NCI-H2107 treated with DMSO at 0.1 percent for 48 hours (cell line): ENCODE data around the gene SLC6A6.

Source experiments
- DNase-seq: peaks from one replicate; lab custom pipeline; 2025; ENCODE audit not compliant: unreplicated experiment; lab: John Stamatoyannopoulos, UW

SLC6A6 gene

DNA sequence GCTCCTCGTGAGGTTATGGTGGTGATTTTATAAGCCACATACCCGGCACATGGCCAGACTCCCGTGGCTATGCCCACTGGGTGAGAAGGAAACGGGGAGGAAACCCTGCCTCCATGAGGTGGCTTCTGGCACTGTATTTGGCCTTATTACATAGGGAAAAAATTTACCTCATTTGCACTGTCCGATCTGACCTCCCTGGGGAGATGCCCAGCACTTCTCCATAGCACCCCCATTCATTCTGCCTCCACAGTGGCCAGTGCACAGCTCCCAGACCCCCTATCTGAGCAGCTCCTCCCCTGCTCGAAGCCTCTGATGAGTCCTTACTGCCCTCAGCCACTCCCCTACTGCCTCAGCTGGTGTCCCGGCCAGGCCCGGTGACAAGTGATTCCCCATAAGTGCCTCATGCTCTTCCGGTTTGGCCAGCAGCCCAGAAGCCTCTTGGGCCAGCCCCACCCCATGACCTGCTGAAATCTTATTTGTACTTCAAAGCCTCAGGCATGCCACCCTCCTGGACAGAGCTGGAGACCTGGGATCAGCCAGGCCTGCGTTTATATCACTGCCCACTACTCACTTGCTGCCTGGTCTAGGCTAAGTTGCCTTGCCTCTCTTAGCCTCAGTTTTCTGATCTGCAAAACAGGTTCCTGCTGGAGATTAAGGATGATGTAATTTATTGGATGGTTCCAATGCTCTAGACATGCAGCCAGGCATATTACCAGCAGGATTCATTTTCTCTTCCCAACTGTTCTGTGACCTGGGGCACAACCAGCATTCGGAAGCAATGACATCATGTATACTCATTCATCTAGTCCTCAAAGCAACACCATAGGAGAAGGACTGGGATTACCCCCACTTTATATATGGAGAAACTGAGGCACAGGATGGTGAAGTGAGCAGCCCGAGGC lies 30.6 kb upstream of the SLC6A6 start:
- DNase-seq = peak; percentile 54

DNA sequence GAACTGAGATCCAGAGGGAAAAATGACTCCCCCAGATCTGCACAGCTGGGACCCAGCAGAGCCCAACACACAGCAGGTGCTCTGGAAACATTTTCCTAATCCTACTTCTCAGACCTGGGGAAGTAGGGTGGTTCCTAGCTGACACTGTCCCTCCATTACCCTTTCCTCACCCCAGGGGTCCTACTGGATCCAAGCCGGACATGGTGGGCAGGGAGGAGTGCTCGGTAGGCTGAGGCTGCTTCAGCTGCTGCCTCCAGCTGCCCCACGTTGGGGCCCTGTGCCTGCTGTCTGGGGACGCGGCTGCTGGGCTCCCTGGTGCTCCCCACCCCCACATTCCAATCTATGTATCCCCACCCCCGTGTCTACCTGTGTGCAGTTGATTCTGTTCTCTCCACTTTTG lies 29.8 kb upstream of the SLC6A6 start:
- DNase-seq = no peak

DNA sequence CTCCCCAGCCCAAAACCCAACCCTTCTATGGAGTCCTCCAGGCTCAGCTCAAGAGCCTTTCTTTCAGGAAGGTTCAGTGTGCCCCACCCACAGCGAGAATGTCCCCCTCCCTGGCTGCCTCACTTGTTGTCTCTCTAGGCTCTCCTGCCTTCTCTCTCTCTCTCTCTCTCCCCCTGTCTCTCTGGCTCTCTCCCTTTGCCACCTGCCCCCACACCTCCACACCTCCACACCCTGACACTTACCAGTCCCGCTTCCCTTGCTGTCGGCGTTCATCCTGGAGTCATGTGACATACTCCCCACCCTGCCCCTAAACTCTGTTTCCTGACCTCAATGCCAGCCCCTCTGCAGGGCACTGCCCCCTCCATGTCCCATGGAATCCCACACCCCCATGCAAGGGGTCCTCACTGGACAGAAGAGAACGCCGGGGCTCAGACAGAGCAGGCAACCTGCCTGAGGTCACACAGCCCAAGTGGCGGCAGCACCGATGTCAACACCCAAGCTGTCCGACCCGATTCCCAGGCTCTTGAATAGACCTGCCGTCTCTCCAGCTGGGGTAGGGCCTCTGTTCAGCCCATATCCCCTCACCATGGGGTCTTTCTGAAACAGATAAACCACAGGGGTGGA lies 28.5 kb upstream of the SLC6A6 start:
- DNase-seq = no peak

DNA sequence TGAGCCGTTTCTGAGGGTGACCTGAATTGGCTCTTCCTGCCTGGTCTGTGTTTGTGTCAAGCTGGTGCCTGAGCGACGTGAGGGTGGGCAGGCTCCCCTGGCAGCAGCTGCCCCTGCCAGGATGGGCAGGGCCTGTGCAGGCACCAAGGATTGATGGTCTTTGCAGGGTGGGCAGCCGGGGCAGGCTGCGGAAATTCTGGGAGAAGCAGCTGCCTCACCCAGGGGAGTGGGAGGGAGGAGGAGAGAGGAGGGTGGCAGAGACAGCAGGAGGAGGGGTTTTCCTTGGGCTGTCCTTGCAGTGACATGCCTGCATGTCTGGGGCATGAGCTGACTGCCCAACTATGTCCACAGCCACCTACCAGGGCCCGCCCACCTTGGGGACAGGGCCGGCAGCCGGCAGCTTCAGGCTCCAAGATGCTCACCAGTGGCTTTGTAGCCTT lies 27.9 kb upstream of the SLC6A6 start:
- no peak for DNase-seq

DNA sequence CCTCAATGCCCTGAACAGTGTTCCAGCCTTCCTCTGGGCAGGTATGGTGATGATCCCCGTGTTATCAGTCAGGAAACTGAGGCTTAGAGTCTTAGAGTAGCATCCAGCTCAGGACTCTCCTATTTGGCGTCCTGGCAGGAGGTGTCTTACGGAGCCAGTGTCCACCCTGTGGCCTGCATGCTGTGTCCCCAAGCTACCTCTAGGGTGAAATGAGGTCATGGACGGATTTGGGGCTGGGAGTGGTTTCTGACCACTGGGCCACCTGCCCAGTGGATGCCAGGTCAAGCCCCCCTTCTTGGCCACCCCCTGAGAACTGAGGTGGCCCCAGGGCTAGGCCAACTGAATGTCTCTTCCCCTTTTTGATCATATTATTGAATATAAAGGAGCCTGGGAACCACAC lies 27.2 kb upstream of the SLC6A6 start:
- no peak for DNase-seq

DNA sequence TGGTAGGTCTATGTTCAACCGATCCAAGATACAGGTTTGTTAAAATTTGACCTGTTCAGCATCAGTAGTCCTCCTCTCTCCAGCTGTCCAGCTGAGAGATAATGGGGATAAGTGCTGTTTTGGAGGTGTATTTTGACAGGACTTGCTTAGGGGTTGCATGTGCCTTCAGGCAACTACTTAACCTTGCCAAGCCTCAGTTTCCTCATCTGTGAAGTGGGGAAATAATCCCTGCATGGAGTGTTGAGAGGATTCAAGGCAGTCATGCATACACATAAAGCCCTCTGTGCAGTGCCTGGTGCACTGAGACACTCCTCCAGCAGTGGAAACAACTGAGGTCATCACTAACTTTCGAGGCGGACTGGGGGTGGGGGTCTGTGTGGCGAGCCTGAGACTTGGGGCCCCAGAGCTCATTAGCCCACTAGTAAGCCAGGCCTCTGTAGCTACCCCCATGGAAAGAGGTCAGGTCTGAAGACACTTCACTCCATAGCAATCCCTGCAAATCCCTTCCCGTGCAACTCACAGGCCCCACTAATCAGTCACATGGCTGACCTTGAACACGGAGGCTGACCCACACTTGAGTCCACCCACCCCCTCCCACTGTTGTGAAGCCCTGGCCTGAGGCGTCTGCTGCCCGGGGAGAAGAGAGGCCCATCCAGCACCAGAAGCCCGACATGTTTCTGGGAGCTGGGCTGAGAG lies 25.9 kb upstream of the SLC6A6 start:
- DNase-seq = no peak

DNA sequence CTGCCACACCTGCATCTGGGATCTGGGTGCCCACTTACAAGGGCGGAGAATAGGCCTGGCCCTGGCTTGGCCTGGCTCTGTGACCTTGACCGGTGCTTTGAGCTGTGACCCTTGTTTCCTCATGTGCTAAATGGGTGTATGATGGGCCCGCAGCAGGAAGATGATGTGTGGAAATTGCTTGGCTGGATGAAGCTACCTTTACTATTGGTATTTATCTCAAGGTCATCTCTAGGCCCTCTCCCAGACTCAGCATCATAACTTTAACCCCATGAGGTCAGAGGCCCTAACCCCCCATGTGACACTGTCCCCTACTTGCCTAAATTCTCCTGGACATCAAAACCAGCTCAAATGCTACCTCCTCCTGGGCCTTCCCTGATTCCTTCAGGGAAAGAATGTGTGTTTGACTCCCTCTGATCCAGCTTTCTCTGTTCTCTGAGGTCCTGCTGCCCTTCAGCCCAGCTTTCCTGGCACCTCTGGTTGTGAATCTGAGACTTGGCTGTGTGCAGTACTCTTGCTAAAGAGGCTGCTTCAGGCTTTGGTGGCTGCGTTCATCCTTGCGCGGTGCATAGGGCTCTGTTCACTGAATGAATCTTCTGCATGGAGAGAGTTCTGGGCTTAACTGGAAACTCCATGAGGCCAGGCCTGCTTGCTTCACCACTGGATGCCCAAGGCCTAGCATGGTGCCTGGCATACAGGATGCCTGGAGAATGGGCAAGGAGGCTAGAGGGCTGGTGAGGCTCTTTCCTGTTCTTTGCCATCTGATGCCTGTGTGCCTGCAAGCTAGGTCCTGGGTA lies 25.2 kb upstream of the SLC6A6 start:
- no peak for DNase-seq

DNA sequence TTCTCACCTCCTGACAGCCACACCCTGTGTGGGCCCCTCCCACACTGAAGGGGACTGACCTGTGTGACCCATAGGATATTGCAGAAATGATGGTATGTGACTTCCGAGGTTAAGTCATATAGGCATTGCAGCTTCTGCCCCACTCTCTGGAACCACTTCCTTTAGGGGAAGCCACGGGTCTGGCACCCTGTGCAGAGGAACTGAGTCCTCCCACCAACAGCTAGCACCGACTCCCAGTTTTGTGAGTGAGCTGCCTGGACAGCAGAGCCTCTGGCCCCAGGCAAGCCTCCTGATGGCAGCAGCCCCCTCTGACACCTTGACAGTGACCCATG lies 24.6 kb upstream of the SLC6A6 start:
- no peak for DNase-seq

DNA sequence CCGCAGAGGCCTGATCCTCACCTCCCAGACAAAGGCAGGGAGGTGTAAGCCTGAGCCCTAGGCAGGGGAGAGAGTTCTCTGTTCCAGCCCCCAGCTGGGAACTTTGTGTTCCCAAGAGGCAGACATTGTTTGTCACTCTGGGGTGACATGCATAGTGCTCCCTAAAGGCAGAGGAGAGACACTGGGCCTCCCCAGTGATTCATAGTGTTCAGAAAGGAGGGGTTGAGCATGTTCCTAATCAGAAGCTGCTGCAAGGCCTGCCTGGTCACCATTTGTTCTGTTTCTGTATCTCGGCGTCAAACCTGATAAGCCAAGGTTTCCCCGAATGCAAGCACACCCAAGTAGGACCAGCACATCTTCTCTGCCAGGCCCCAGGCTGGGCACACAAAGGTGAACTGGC lies 24.0 kb upstream of the SLC6A6 start:
- no peak for DNase-seq

DNA sequence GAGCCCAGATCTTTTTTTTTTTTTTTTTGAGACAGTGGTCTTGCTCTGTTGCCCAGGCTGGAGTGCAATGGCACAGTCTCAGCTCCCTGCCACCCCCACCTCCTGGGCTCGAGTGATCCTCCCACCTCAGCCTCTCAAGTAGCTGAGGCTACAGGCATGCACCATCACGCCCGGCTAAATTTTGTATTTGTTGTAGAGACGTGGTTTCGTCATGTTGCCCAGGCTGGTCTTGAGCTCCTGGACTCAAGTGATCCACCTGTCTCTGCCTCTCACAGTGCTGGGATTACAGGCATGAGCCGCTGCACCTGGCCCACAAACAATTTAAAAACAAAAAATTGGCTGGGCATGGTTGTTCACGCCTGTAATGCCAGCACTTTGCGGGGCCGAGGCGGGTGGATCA lies 22.6 kb upstream of the SLC6A6 start:
- no peak for DNase-seq

DNA sequence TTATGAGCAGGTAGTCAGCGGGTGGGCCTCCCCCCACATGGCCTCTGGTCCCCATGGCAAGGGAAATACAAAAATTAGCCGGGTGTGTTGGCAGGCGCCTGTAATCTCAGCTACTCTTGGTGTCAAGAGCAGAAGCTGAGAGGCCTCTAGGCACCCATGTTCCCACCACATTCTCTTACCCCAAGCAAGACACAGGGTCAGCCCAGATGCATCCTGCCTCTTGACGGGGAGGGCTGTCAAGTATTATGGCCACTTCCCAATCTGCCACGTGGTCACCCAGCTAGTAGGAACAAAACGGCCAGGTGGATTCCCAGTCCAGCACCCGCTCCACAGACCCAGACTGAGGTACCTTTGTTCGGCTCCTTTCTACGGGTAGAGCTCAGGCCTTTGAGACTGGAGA lies 16.2 kb upstream of the SLC6A6 start:
- DNase-seq = no peak

DNA sequence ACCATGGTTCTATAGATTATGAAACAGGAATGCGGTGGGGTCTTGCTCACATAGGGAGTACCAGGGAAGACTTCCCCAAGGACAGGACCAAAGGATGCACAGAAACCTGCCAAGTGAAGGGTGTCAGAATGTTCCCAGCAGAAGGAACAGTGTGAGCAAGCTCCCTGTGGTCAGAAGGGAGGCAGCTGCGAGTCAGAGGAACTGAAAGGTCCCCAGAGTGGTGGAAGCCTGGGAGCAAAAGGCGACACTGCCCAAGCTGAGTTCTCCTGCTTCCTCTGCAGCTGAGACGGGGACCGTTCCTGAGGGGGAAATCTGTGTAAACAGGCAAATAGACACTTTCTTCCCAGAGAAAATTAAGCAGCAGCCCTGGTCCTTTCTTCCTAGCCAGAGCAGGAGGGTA lies 14.2 kb upstream of the SLC6A6 start:
- DNase-seq = no peak

DNA sequence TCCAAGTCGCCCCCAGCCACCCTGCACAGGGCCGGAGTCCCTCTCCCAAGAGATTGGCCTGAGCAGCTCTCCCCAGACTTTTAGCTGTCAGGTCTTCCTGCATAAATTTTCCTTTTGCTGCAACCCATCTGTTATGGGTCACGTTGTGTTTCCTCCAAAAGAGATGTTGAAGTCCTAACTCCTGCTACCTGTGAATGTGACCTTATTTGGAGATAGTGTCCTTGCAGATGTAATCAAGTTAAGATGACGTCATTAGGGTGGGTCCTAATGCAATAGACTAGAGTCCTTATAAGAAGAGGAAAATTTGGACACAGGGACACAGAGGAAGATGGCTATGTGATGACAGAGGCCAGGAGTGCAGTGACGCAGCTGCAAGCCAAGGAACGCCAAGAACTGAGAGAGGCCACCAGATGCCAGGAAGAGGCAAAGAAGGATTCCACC lies 13.2 kb upstream of the SLC6A6 start:
- no peak for DNase-seq

DNA sequence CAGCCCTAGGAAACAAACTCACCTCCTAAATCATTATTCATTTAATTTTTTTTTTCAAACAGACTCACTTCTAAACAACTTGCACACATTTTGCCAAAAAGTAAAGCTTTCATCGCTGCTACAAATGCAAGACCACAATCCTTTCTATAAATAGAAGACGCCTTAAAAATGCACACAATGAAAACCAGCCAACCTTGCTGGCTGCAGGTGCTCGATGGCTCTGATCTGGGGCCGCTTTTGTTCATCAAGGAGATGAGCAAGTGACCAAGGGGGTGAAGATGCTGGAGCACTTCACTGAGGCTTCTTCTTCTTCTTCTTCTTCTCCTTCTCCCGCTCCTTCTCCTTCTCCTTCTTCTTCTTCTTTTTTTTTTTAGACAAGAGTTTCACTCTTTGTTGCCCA lies 12.7 kb upstream of the SLC6A6 start:
- DNase-seq = no peak

DNA sequence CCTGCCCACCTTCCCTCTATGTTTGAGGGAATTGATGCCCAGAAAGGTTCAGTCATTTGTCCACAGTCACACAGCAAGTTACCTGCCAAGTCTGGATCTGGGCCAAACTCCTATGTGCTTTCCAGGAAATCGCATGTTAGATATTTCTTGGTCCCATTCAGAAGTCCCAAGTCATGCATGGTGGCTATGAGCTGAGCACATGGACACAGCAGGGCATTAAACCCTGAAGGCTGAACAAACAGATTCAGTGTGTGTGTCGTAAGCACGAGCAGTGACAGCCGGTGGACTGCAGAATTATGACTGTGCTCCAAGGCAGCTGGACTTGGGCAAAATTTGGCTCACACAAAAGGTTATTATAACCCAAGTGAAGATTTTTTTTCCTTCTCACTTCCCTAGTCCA lies 11.4 kb upstream of the SLC6A6 start:
- no peak for DNase-seq

DNA sequence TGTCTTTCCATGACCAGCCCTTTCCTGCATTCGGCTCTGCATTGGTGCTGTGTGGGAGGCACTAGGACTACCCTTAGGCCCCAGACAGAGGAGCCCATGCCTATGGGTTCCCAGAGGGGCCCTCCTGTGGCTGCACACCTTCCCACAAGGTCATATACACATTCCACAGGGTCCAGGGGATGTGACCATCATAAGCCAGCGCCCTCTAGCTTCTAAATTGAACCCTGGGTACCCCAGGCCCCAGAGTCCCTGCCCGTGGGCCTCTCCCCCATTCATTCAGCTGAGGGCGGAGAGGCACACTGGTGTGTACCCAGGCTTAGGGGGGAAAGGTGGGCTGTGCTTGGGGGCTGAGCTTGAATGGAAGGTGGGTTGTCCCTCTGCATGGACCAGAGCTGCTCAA lies 10.2 kb upstream of the SLC6A6 start:
- DNase-seq = no peak

DNA sequence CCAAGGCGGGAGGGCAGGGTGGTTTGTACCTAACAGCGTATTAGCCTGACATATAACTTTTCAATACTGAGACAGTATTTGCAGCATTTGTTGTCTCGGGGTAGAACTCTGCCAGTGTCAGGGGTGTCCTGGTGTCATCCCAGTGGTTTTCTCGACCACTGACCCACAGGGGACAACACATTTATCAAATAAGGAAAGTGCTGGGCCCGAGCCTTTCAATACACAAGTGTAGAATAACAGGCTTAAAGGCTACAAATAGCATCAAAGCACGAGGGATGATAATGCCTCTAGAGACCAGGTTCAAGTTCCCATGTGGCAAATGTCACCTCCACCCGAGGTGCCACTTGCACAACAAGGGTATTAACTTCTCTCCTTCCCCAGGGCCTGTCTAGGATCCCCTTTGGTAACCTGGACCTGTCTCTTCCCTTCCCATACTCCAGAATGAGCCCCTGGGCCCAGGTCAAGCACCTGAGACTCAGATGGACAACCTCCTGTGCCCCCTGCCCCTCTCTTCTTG lies 9.5 kb upstream of the SLC6A6 start:
- DNase-seq = no peak

DNA sequence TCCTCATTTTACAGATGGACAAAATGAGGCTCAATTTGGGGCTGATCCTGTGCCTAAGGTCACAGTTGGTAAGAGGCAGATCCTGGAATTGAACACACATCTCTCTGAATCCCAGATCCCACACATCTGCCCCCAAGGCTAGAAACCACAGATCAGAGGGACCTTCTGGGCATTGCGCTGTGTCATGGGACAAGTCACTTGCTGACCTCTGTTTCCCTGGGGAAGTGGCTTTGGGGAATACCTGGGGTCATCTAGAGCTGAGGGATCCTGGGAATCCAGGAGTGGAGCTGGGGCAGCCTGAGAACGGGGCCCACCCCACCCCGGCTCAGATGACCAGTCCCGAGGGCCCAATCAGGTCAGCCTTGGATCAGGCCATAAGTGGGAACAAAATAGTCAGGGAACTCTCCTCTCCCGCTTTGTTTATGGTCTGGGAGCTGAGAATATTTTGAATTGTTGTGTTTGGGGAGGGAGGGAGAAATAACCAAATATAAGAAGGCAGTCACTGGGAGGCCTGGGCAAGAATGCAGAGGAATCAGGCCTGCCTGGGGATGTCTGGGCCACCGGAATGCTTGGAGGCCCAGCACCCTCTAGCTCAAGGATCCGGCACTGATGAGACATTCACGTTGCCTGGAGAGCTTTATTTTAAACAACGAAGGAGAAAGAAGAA lies 8.8 kb upstream of the SLC6A6 start:
- no peak for DNase-seq

DNA sequence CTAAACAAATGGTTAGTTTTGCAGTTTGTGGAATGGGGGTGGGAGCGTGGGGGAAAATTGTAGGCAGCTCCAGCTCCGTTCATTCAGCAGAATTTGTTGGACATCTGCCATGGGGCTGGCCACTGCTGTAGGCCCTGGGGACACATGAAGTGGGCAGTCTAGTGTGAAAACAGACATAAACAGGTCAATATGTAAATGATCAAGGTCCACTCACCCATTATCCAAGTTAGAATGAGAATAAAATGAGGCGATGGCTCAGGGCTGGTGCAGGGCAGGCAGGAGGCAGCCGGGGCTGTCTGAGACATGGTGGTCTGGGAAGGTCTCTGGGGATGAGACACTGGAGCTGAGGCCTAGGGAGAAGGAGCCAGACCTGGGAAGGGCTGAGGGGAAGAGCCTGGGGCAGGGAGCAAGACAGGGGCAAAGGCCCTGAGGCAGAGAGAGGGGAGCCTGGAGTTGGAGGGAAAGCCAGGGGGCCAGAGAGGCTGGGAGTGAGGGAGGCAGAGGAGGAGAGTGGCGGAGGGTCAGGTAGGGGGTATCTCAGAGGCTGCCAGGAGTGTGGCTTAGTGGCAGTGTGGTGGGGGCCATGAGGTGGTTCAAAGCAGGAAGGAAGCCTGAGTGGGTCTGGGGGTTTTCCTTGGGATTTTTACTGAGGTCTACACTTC lies 6.2 kb upstream of the SLC6A6 start:
- no peak for DNase-seq

DNA sequence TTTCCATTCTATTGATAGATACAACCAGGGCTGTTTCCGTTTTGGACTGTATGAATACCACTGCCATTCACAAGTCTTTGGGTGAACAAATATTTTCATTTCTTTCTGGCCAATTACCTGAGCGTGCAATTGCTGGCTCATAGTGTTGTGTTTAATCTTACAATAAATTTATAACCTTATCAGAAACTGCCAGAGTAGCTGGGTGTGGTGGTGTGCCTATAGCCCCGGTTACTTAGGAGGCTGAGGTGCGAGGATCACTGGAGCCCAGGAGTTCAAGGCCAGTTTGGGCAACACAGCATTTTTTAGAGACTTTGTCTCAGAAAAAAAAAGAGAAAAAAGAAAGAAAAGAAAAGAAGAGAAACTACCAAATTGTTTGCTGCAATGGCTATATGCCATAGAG lies 5.4 kb upstream of the SLC6A6 start:
- no peak for DNase-seq
